ENCODE measurements around the gene ZNF784.
"Not testable (repeated sequence)": the region's sequence is repeated elsewhere in the genome, so short reads cannot be mapped to it uniquely, and the experiment has no call there.

Gene ZNF784

DNA sequence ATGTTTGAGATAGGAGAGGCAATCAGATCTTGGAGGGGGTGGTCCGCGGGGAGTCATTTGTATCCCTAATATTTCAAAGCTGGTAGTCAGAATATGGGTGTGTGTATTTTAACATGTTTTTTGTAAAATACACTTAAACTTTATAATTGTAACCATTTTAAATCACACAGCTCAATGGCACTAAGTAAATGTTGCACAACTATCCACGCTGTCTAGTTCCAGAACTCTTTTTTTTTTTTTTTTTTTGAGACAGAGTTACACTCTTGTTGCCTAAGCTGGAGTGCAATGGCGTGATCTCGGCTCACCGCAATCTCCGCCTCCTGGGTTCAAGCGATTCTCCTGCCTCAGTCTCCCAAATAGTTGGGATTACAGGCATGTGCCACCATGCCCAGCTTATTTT, 40.5 kb downstream of the ZNF784 start:
- not testable (repeated sequence) for DNase-seq (ENCODE audit: low spot score)

DNA sequence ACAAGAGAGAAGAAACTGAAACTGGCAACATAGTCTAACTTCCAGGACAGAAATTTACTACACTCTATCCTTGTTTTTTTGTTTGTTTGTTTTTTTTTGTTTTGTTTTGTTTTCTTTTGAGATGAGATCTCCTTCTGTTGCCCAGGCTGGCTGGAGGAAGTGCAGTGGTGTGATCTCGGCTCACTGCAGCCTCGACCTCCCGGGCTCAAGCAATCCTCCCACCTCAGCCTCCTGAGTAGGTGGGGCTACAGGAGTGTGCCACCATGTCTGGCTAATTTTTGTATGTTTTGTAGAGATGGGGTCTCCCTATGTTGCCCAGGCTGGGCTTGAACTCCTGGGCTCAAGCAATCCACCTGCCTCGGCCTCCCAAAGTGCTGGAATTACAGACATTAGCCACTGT, 42.1 kb downstream of the ZNF784 start:
- not testable (repeated sequence) for DNase-seq (ENCODE audit: low spot score)

DNA sequence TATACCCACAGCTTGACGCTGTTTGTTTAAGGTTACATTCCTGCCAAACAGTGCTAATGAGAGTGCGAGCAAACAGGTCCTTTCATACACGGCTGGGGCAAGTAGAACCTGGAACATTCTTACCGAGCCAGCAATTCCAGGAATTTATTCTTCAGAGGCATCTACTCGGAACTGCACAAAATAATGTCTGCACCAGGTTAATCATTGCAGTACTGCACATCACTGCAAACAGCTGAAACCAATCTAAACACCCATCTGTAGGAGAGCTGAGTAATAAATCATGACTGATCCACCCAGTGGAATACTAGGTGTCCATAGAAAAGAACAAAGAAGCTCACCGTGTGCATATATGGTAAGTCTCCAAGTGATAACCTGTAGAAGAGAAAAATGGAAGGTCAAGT, 42.5 kb downstream of the ZNF784 start:
- peak; percentile 93 for DNase-seq (ENCODE audit: low spot score)

DNA sequence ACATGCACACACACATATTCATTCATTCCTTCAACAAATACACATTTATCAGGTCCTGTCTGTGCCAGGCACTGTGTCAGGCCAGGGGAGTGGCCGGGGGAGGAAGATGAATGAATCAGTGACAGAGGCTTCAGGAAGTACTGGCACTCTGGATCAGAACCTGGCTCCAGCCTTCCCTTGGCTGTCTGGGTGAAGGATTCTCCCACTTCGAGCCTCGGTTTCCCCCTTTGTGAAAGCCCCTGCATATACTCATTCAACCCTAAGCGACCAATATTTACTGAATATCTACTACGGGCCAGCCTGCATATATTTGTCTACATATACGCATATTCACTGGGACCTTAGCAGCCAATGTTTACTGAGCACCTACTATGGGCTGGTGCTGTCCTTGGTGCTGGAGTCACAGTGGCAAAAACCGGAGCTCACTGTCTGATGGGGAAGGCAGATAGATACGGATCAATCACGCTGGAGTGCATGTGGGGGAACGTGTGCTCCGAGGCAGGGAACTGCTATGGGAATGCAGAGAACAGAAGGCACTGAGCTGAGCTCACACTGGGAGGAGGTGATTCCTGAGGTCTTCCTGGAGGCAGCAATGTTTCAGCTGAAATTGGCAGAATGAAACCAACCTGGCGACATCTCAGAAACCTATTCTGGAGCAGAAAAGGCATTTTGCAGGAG, 43.1 kb downstream of the ZNF784 start:
- DNase-seq (ENCODE audit: low spot score), result no peak

DNA sequence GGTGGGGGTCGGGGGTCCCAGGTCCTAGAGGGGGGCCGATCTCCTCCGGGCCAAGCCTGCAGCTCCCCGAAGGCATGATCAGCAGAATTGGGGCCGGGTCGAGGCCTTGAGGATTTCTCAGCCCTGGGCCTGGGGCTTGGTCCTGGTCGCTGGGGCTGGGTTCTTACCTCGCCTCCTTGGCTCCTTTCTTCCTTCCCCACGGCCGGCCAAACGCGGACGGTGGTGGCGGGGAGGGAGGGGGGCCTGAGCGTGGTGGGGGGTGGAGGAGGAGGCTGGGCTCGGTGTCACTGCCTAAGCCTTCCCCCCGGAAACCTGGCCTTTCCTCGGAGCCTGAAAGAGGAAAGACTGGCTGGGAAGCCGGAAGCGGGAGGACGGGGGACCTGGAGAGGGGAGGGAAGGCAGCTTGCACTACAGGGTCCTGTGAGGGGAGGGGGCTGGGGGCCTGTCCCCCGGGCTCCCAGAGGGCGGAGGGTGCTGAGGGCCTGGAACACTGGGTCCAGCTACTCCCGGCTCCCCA, 43.7 kb downstream of the ZNF784 start, which contains the start of gene ZNF579:
TSS of gene ZNF579 (minus strand) at position 221 of the 517 bp plus-strand sequence. CDS start 1,209 bp downstream, outside the sequence.
- DNase-seq (ENCODE audit: low spot score), result peak; percentile 90

DNA sequence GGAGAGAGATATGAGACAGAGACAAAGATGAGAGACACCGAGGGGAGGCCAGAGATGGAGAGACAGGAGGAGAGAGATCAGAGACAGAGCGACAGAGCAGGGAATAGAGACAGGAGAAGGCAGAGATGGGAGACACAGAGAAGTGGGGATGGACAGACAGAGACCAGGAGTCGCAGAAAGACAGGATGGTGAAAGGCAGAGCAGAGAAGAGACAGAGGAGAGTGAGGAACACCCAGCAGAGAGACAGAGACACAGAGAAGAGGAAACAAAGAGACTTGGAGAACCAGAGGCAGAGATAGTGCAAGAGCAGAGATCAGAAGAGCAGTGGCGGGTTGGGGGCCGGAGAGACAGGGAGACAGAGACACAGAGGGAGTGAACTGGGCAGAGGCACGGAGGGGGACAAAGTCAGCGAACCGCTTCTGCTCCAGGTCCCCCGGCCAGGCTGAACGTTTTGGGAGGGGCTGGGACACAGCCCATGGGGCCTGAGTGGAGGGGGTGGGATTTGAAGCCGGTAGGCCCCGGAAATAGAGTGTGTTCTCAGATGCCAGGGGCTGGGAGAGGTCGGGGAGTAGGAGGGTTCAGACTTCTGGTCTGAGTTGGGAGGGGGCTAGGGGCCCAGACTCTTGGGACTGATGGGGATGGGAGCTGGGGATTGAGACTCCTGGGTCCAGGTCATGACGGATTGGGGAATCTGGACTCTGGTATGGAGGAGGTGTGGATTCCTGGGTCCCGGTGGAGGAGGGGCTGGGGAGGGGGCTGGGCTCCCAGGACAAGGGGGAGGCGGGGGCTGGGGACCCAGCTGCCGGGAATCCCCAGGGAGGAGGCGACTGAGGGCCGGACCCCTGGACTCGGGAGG, 44.4 kb downstream of the ZNF784 start:
- peak; percentile 45 for DNase-seq (ENCODE audit: low spot score)

DNA sequence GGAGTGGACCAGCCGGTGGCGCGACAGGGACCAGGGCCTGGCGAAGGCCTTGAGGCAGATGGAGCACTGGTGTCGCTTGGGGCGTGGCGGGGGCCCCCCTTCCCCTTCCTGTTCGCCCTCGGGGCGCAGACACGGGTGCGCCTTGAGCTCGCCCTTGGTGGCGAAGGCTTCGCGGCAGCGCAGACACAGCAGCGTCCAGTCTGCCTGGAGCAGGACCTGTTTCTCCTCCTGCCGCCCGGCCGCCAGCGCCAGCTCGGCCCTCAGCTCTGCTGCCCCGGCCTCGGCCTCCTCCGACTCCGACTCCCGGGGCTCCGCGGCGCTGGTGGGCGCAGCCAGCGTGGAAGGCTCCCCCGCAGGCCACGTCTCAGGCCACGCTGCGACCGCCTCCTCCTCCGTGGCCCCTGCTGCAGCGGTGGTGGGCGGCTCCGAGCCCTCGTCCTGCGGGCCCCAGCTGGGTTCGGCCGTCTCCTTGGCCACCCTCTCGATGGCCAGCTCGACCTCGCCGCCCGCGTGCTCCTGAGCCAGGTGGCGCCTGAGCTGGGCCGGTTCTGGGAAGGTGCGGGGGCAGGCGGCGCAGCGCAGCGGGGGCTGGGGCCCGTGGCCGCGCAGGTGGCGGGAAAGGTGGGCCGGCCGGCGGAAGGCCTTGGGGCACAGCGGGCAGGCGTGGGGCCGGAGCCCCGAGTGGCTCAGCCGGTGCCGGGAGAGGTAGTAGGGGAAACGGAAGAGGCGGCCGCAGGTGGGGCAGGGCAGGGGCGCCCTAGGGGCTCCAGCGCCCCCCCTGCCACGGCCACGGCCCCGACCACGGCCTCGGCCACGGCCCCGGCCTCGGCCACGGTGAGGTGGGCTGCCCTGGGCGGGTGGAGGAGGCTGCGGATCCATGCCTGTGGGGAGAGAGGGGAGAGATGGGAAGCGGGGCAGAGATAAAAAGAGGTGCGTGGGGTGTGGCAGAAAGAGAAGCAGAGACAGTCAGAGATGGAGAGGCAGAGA, 45.3 kb downstream of the ZNF784 start:
- DNase-seq (ENCODE audit: low spot score), result no peak

DNA sequence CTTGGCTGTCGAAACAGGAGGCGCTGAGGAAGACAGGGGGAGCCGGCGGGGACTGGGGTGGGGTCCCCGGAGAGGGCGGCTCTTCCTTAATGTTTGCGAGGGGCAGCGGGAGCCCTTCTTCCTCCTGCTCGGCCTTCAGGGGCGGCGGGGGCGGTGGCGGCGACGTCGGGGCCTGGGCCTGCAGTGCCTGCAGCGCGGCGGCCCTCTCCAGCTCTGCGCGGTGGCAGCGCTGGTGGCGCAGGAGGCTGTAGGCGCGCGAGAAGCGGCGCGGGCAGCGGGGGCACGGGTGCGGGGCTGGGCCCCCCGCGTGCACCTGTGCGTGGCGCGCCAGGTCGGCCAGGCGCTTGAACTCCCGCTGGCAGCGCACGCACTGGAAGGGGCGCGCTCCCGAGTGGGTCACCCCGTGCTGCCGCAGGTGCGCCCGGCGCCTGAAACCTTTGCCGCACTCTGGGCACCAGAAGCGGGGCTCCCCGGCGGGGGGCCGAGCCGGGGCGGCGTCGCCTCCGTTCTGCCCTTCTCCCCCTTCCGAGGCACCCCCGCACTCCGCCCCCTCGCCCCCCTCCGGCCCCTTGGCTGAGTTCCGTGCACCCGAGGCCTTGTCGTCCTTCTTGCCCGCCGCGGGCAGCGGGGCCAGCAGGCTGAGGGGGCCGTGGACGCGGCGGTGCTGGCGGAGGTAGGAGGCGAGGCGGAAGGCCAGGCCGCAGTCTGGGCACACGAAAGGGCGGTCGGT, 46.2 kb downstream of the ZNF784 start:
- no peak for DNase-seq (ENCODE audit: low spot score)

DNA sequence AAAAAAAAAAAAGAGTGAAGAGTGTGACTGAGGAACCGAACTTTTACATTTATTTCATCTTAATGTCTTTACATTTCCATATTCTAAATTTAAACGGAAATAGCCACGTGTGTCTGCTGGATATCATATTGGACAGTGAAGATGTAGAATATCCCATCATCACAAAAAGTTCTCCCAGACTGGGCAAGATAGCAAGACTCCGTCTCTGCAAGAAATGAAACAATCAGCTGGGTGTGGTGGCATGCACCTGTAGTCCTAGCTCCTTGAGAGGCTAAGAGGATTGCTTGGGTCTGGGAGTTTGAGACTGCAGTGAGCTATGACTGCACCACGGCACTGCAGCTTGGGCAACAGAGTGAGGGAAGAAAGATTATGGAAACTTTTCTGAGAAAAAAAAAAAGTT, 47.6 kb downstream of the ZNF784 start:
- DNase-seq (ENCODE audit: low spot score), result no peak

DNA sequence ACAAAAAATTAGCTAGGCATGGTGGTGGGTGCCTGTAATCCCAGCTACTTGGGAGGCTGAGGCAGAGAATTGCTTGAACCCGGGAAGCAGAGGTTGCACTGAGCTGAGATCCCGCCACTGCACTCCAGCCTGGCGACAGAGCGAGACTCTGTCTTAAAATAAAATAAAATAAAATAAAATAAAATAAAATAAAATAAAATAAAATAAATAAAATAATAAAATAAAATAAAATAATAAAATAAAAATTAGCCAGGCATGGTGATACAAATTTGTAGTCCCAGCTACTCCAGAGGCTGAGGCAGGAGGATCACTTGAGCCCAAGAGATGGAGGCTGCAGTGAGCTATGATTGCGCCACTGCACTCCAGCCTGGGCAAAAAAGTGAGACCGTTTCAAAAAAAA, 50.4 kb downstream of the ZNF784 start:
- DNase-seq (ENCODE audit: low spot score), result not testable (repeated sequence)

Measured in kidney tubule cell (primary cell).